NCI-H1436 (cell line): Measurements from ENCODE around the gene RPL27A.
A peak's percentile ranks its signal among the peaks of the same experiment; 100 is the strongest.
"Not testable (repeated sequence)": the region's sequence is repeated elsewhere in the genome, so short reads cannot be mapped to it uniquely, and the experiment has no call there.

ENCODE experiments used
- DNase-seq: peaks from one replicate; lab custom pipeline; 2025; lab: John Stamatoyannopoulos, UW

RPL27A gene

GRCh38 chr11:8682303-8683114 is at the start of gene RPL27A, which contains the start of gene TRIM66:
TSS of gene RPL27A (plus strand) at chr11:8682792. CDS start at chr11:8682814, 22 bp downstream.
TSS of gene TRIM66 (minus strand) at chr11:8682665. CDS start at chr11:8672274, 10,391 bp downstream.
- DNase-seq, result peak; percentile 96

- no peak for DNase-seq
Measured at GRCh38 chr11:8634498-8634897, 48.1 kb upstream of the RPL27A start.

GRCh38 chr11:8636127-8636526 is 46.5 kb upstream of the RPL27A start:
- DNase-seq, result no peak

GRCh38 chr11:8638300-8638699 is 44.3 kb upstream of the RPL27A start:
- no peak for DNase-seq

- DNase-seq, result no peak
Measured at GRCh38 chr11:8639655-8640054, 42.9 kb upstream of the RPL27A start.

GRCh38 chr11:8640267-8640906 is 42.2 kb upstream of the RPL27A start:
- no peak for DNase-seq

GRCh38 chr11:8641332-8641731 is 41.3 kb upstream of the RPL27A start:
- DNase-seq, result no peak

GRCh38 chr11:8642196-8642841 is 40.3 kb upstream of the RPL27A start:
- no peak for DNase-seq

GRCh38 chr11:8646873-8647272 is 35.7 kb upstream of the RPL27A start:
- DNase-seq, result no peak

GRCh38 chr11:8649361-8649760 is 33.2 kb upstream of the RPL27A start:
- DNase-seq, result no peak

- no peak for DNase-seq
Measured at GRCh38 chr11:8650401-8650990, 32.1 kb upstream of the RPL27A start.

GRCh38 chr11:8652140-8652539 is 30.5 kb upstream of the RPL27A start:
- no peak for DNase-seq

- DNase-seq, result no peak
Measured at GRCh38 chr11:8654503-8654902, 28.1 kb upstream of the RPL27A start.

GRCh38 chr11:8656291-8656690 is 26.3 kb upstream of the RPL27A start:
- DNase-seq, result no peak

- peak; percentile 67 for DNase-seq
Measured at GRCh38 chr11:8658321-8659057, 24.1 kb upstream of the RPL27A start.

- DNase-seq, result no peak
Measured at GRCh38 chr11:8661001-8661795, 21.4 kb upstream of the RPL27A start.

GRCh38 chr11:8665222-8665621 is 17.4 kb upstream of the RPL27A start:
- no peak for DNase-seq

GRCh38 chr11:8670081-8670480 is 12.5 kb upstream of the RPL27A start:
- not testable (repeated sequence) for DNase-seq

GRCh38 chr11:8671193-8671612 is 11.4 kb upstream of the RPL27A start:
- no peak for DNase-seq

GRCh38 chr11:8671651-8672062 is 10.9 kb upstream of the RPL27A start:
- no peak for DNase-seq

- DNase-seq, result no peak
Measured at GRCh38 chr11:8672346-8672745, 10.2 kb upstream of the RPL27A start.
